ENCODE data around the gene FBXW2.

The FBXW2 gene

GRCh38 chr9:120726484-120726883, 66.7 kb downstream of the FBXW2 start:
- no peak for TF ChIP-seq CTCF (IDR thresholded peaks at IDR 0.05)
- no peak for TF ChIP-seq ZFX (IDR thresholded peaks at IDR 0.05; ENCODE audit: borderline replicate concordance)
- H3K27ac ChIP-seq = no peak overlapping the region

- no peak for TF ChIP-seq ZFX (IDR thresholded peaks at IDR 0.05; ENCODE audit: borderline replicate concordance)
- no peak for TF ChIP-seq CTCF (IDR thresholded peaks at IDR 0.05)
- no peak overlapping the region for H3K27ac ChIP-seq
Observed at GRCh38 chr9:120725907-120726306, 67.3 kb downstream of the FBXW2 start.

GRCh38 chr9:120724757-120725400, 68.3 kb downstream of the FBXW2 start:
- H3K27ac ChIP-seq = no peak overlapping the region
- TF ChIP-seq ZFX (IDR thresholded peaks at IDR 0.05; ENCODE audit: borderline replicate concordance) = no peak
- TF ChIP-seq CTCF (IDR thresholded peaks at IDR 0.05) = no peak

GRCh38 chr9:120723565-120723964, 69.7 kb downstream of the FBXW2 start:
- no peak overlapping the region for H3K27ac ChIP-seq
- TF ChIP-seq CTCF (IDR thresholded peaks at IDR 0.05) (no peak), ZFX (IDR thresholded peaks at IDR 0.05; ENCODE audit: borderline replicate concordance) (no peak)

- H3K27ac ChIP-seq = no peak overlapping the region
- TF ChIP-seq ZFX (IDR thresholded peaks at IDR 0.05; ENCODE audit: borderline replicate concordance) = no peak
- no peak for TF ChIP-seq CTCF (IDR thresholded peaks at IDR 0.05)
Observed at GRCh38 chr9:120720404-120720803, 72.8 kb downstream of the FBXW2 start.

- H3K27ac ChIP-seq = no peak overlapping the region
- TF ChIP-seq CTCF (IDR thresholded peaks at IDR 0.05) (no peak), ZFX (IDR thresholded peaks at IDR 0.05; ENCODE audit: borderline replicate concordance) (no peak)
Observed at GRCh38 chr9:120718316-120718715, 74.9 kb downstream of the FBXW2 start.

- TF ChIP-seq CTCF (IDR thresholded peaks at IDR 0.05) (no peak), ZFX (IDR thresholded peaks at IDR 0.05; ENCODE audit: borderline replicate concordance) (no peak)
- no peak overlapping the region for H3K27ac ChIP-seq
Observed at GRCh38 chr9:120717176-120717575, 76.0 kb downstream of the FBXW2 start.

Measured in 22Rv1 (cell line).